HG02642 (cell line): ENCODE results near the gene PLA2G4B.

Source experiments
- ATAC-seq: cut with Tn5 transposase; IDR thresholded peaks from one replicate; pipeline ENCODE4 v1.9.1; 2021; ENCODE audit warnings: mild to moderate bottlenecking; ENCODE audit not compliant: unreplicated experiment, poor library complexity

Gene PLA2G4B

GRCh38 chr15:41882689-41883483 is 44.2 kb downstream of the PLA2G4B start:
- ATAC-seq = no peak

GRCh38 chr15:41883484-41883825 is 44.8 kb downstream of the PLA2G4B start:
- no peak for ATAC-seq

- ATAC-seq = no peak
These were observed 45.8 kb downstream of the PLA2G4B start for GRCh38 chr15:41884458-41884857.

- no peak for ATAC-seq
These were observed 46.7 kb downstream of the PLA2G4B start for GRCh38 chr15:41885321-41885720.

GRCh38 chr15:41885841-41886240 is 47.2 kb downstream of the PLA2G4B start:
- ATAC-seq = no peak

- ATAC-seq = no peak
These were observed 48.1 kb downstream of the PLA2G4B start for GRCh38 chr15:41886741-41887140.

GRCh38 chr15:41887161-41887560 is 48.5 kb downstream of the PLA2G4B start:
- ATAC-seq = no peak

- ATAC-seq = no peak
These were observed 49.2 kb downstream of the PLA2G4B start for GRCh38 chr15:41887893-41888292.

- ATAC-seq = no peak
These were observed 50.1 kb downstream of the PLA2G4B start for GRCh38 chr15:41888662-41889253.

GRCh38 chr15:41890050-41890690 is 51.5 kb downstream of the PLA2G4B start:
- ATAC-seq = no peak

- ATAC-seq = no peak
These were observed 52.6 kb downstream of the PLA2G4B start for GRCh38 chr15:41891226-41891625.

- ATAC-seq = no peak
These were observed 53.3 kb downstream of the PLA2G4B start for GRCh38 chr15:41891946-41892345.

- no peak for ATAC-seq
These were observed 54.2 kb downstream of the PLA2G4B start for GRCh38 chr15:41892621-41893421.

GRCh38 chr15:41893422-41894250 is 55.0 kb downstream of the PLA2G4B start, which contains the start of gene SPTBN5:
SPTBN5 (minus strand) TSS chr15:41894053; CDS start chr15:41893497, 556 bp downstream.
- no peak for ATAC-seq

- ATAC-seq = peak; percentile 5
These were observed 55.7 kb downstream of the PLA2G4B start for GRCh38 chr15:41894251-41894790.

- peak; percentile 82 for ATAC-seq
These were observed 56.3 kb downstream of the PLA2G4B start for GRCh38 chr15:41894791-41895463.

- ATAC-seq = no peak
These were observed 56.8 kb downstream of the PLA2G4B start for GRCh38 chr15:41895491-41895890.

- no peak for ATAC-seq
These were observed 57.3 kb downstream of the PLA2G4B start for GRCh38 chr15:41895957-41896356.

- no peak for ATAC-seq
These were observed 57.9 kb downstream of the PLA2G4B start for GRCh38 chr15:41896566-41896965.
